Upper lobe of left lung (tissue), 4 donors: Measurements from ENCODE around the gene ADAMTS13.

Experiments used
- CTCF ChIP-seq, 6 experiments: fragments of 450-650 bp in 4 of 6; fragments of 200-600 bp in 2 of 6; sonication (generic) in 2 of 6; IDR thresholded peaks; one replicate each; pipeline ENCODE4 v1.5.1; 2016 to 2019; ENCODE audit warnings: antibody characterized with exemption in 6 of 6
- EP300 ChIP-seq, 4 donors: sonication (generic); formaldehyde crosslinking; IDR thresholded peaks; one replicate each; pipeline ENCODE4 v1.5.1; 2017; ENCODE audit warnings: antibody characterized with exemption in 4 of 4, control low read depth in 2 of 4
- POLR2A ChIP-seq, 4 donors: fragments of 450-650 bp; IDR thresholded peaks; one replicate each; pipeline ENCODE4 v1.5.1; 2016 to 2017; ENCODE audit warnings: antibody characterized with exemption in 4 of 4, mild to moderate bottlenecking in 2 of 4
- POLR2AphosphoS5 ChIP-seq, 2 donors: sonication (generic); formaldehyde crosslinking; IDR thresholded peaks; one replicate each; pipeline ENCODE4 v1.5.1; 2017; ENCODE audit warnings: antibody characterized with exemption in 2 of 2

- TF ChIP-seq CTCF (IDR thresholded peaks at IDR 0.05), result no peak
- TF ChIP-seq POLR2AphosphoS5 (IDR thresholded peaks at IDR 0.05), result no peak
- no peak for TF ChIP-seq POLR2A (IDR thresholded peaks at IDR 0.05)
- TF ChIP-seq EP300 (IDR thresholded peaks at IDR 0.05), result no peak
Observed at GRCh38 chr9:133473743-133474142, 51.6 kb downstream of the ADAMTS13 start.
